Endothelial cell of umbilical vein (primary cell): ENCODE data around the gene ZNF48. TPM values are rescaled to one million over a fixed set of nuclear protein-coding genes. Genes with fewer than 3 reads are reported as not detected.

ENCODE experiments used
- Bru-seq: library from RNA; stranded (reverse); fragments of 400-500 nt; gene quantifications from one replicate; lab custom pipeline; 2021; lab: Mats Ljungman, UMichigan
- BruChase-seq, 2 experiments: library from RNA; stranded (reverse); fragments of 400-500 nt; gene quantifications; one replicate each; lab custom pipeline; 2021; lab: Mats Ljungman, UMichigan
- BruUV-seq: library from RNA; stranded (reverse); fragments of 400-500 nt; replicated peaks from 2 replicates; lab custom pipeline; 2021; lab: Mats Ljungman, UMichigan
- CTCF ChIA-PET: fragments of 300-600, 350-600 bp; sonication (Branson Sonifier 250); formaldehyde crosslinking; loops from one replicate; lab custom pipeline; 2021; ENCODE audit warnings: antibody characterized with exemption, inconsistent platforms; lab: Charles Lee
- POLR2A ChIA-PET: fragments of 300-600, 350-600 bp; sonication (Branson Sonifier 250); formaldehyde crosslinking; loops from one replicate; lab custom pipeline; 2021; ENCODE audit warnings: antibody characterized with exemption, inconsistent platforms; lab: Charles Lee
- DNase-seq: peaks from one replicate; pipeline ENCODE4 v3.0.0-alpha.2; 2011; ENCODE audit warnings: low read depth, low spot score
- FAIRE-seq: peaks from 2 replicates; lab custom pipeline; 2011; peaks lifted over from hg19 to GRCh38; lab: Jason Lieb, UNC
- H2AFZ ChIP-seq: 2 replicates; pipeline ENCODE4 v1.6.0; 2012; ENCODE audit warnings: low read depth, low read length, control low read depth, inconsistent platforms
- H3K27ac ChIP-seq: 2 replicates; pipeline ENCODE4 v1.5.1; 2011; ENCODE audit warnings: low read depth, mild to moderate bottlenecking, control low read depth, low read length, moderate library complexity; ENCODE audit not compliant: insufficient read depth
- H3K27me3 ChIP-seq, 2 experiments: 2 replicates each; pipeline versions ENCODE4 v1.6.0 to v1.6.1; 2011; ENCODE audit warnings: low read length in 2 of 2, mixed read lengths in 1 of 2; ENCODE audit not compliant: control insufficient read depth in 2 of 2, insufficient read depth in 2 of 2
- H3K36me3 ChIP-seq, 2 experiments: 2 replicates in 1 of 2; 3 replicates in 1 of 2; pipeline ENCODE4 v1.5.1; 2011; ENCODE audit warnings: low read length in 2 of 2, mild to moderate bottlenecking in 1 of 2, moderate library complexity in 1 of 2; ENCODE audit not compliant: control insufficient read depth in 2 of 2, insufficient read depth in 2 of 2; ENCODE audit errors: extremely low read depth in 1 of 2
- H3K4me1 ChIP-seq: 3 replicates; pipeline ENCODE4 v1.5.1; 2011; ENCODE audit warnings: mild to moderate bottlenecking, low read length; ENCODE audit not compliant: control insufficient read depth, insufficient read depth; ENCODE audit errors: extremely low read depth
- H3K4me2 ChIP-seq: 2 replicates; pipeline ENCODE4 v1.6.1; 2011; ENCODE audit warnings: low read length, control low read depth, mixed read lengths; ENCODE audit not compliant: insufficient read depth
- H3K4me3 ChIP-seq, 3 experiments: fragments of 200-600 bp in 1 of 3; sonication (generic), shearing (Covaris generic) in 1 of 3; replicated peaks in 1 of 3; 2 replicates each; pipeline ENCODE4 v1.5.1; 2011 to 2016; ENCODE audit warnings: control low read depth in 3 of 3, low read length in 3 of 3, mild to moderate bottlenecking in 2 of 3, inconsistent platforms in 1 of 3, low read depth in 1 of 3, moderate library complexity in 1 of 3; ENCODE audit not compliant: insufficient read depth in 1 of 3
- H3K79me2 ChIP-seq: 2 replicates; pipeline ENCODE4 v1.6.0; 2012; ENCODE audit warnings: low read length, inconsistent platforms; ENCODE audit not compliant: control insufficient read depth, insufficient read depth
- H3K9ac ChIP-seq: replicated peaks from 2 replicates; pipeline ENCODE3; 2011; ENCODE audit warnings: low read length, control low read depth; ENCODE audit not compliant: insufficient read depth; ENCODE audit errors: extremely low read depth
- H3K9me1 ChIP-seq: replicated peaks from 3 replicates; pipeline ENCODE4 v1.6.0; 2011; ENCODE audit warnings: mild to moderate bottlenecking, low read length; ENCODE audit not compliant: control insufficient read depth, insufficient read depth; ENCODE audit errors: extremely low read depth
- H3K9me3 ChIP-seq: replicated peaks from 2 replicates; pipeline ENCODE4 v1.5.1; 2012; ENCODE audit warnings: low read length, inconsistent platforms; ENCODE audit not compliant: control insufficient read depth, insufficient read depth
- H4K20me1 ChIP-seq: replicated peaks from 2 replicates; pipeline ENCODE3; 2011; ENCODE audit warnings: mild to moderate bottlenecking, low read length; ENCODE audit not compliant: control insufficient read depth, insufficient read depth; ENCODE audit errors: extremely low read depth
- CTCF ChIP-seq, 2 donors: IDR thresholded peaks; 1 replicate in 1 of 2; 2 replicates in 1 of 2; pipeline ENCODE4 v1.5.1; 2011; ENCODE audit warnings: low read length in 2 of 2, mild to moderate bottlenecking in 2 of 2, moderate library complexity in 2 of 2, control low read depth in 1 of 2, inconsistent platforms in 1 of 2, low read depth in 1 of 2; ENCODE audit not compliant: insufficient read depth in 1 of 2; ENCODE audit errors: extremely low read depth in 1 of 2
- EZH2 ChIP-seq: IDR thresholded peaks from 2 replicates; pipeline ENCODE4 v1.6.1; 2012; ENCODE audit warnings: borderline replicate concordance, low read depth, mild to moderate bottlenecking, moderate library complexity, low read length, inconsistent platforms; ENCODE audit not compliant: severe bottlenecking
- FOS ChIP-seq: IDR thresholded peaks from 2 replicates; pipeline ENCODE4 v1.6.1; 2011; ENCODE audit warnings: mild to moderate bottlenecking, low read length, moderate library complexity, borderline replicate concordance; ENCODE audit not compliant: insufficient read depth
- GATA2 ChIP-seq: IDR thresholded peaks from 2 replicates; pipeline ENCODE4 v1.7.0; 2011; ENCODE audit warnings: low read depth, mild to moderate bottlenecking, moderate library complexity, mixed read lengths, low read length; ENCODE audit not compliant: insufficient read length, insufficient read depth
- JUN ChIP-seq: IDR thresholded peaks from 2 replicates; pipeline ENCODE4 v1.6.1; 2011; ENCODE audit warnings: borderline replicate concordance, low read depth; ENCODE audit not compliant: insufficient read length, insufficient read depth
- MAX ChIP-seq: IDR thresholded peaks from 2 replicates; pipeline ENCODE4 v1.6.1; 2011; ENCODE audit not compliant: insufficient read depth, insufficient read length
- MYC ChIP-seq: IDR thresholded peaks from one replicate; pipeline ENCODE4 v1.6.1; 2011; ENCODE audit warnings: mild to moderate bottlenecking, low read depth, low read length
- POLR2A ChIP-seq: IDR thresholded peaks from 2 replicates; pipeline ENCODE4 v1.6.1; 2012; ENCODE audit warnings: low read depth, mild to moderate bottlenecking, control low read depth, low read length
- POLR2AphosphoS5 ChIP-seq: IDR thresholded peaks from 2 replicates; pipeline ENCODE4 v1.6.1; 2012; ENCODE audit warnings: low read depth, mild to moderate bottlenecking, control low read depth, low read length, moderate library complexity; ENCODE audit not compliant: insufficient read depth
- dilution Hi-C: fragments of 300-500 bp; cut with MboI; formaldehyde crosslinking; loops from one replicate; pipeline ENCODE4 v1.15.0; 2019; ENCODE audit warnings: low sequenced_read_pairs; ENCODE audit not compliant: extremely low pct_ligation_motif_present
- intact Hi-C: fragments of 100-400 bp; cut with micrococcal nuclease; formaldehyde crosslinking; loops from one replicate; pipeline ENCODE4 v1.10.0; 2022
- long read RNA-seq: library from polyadenylated mRNA; stranded (forward); transcript quantifications from one replicate; pipeline ENCODE4 v2.0.0, GENCODE V29; 2021
- polyA minus RNA-seq, 3 experiments: library from RNA; depleted of rRNA, polyadenylated mRNA; stranded (reverse); fragments of >200 nt; gene quantifications; 1 replicate in 1 of 3; 2 replicates in 2 of 3; pipeline ENCODE4 v1.2.3, GENCODE V29; 2011
- polyA plus RNA-seq, 4 experiments: library from polyadenylated mRNA; depleted of rRNA in 3 of 4; stranded (reverse) in 3 of 4; unstranded in 1 of 4; fragments of >200 nt; gene quantifications; 2 replicates each; pipeline versions ENCODE4 v1.2.1 to v1.2.3, GENCODE V29; 2011 to 2012; ENCODE audit warnings: missing spikeins in 1 of 4
- total RNA-seq: library from RNA; stranded (reverse); gene quantifications from 2 replicates; pipeline ENCODE4 v1.2.3, GENCODE V29; 2021

Gene ZNF48
- total RNA-seq (15.1 and 15.3 TPM in 2 replicates), polyA plus RNA-seq (16.1 TPM in 2 replicates), polyA minus RNA-seq (12.2 and 17.4 TPM in 2 replicates), Bru-seq, nascent RNA (percentile 44 among the genes with signal in this experiment), BruChase-seq, experiment 1, labeled RNA remaining after a 6-hour chase (percentile 48 among the genes with signal in this experiment), BruChase-seq, experiment 2, labeled RNA remaining after a 2-hour chase (percentile 50 among the genes with signal in this experiment)
- polyA plus RNA-seq (2011; cell fraction: cytosol; rRNA removed) = 9.7 and 11.3 TPM in 2 replicates
- 11.7 and 11.8 TPM in 2 replicates for polyA plus RNA-seq (2011; cell fraction: nucleus; rRNA removed)
- polyA plus RNA-seq (2012) = 9.6 and 13.4 TPM in 2 replicates
- polyA minus RNA-seq (2011; cell fraction: cytosol; rRNA and poly(A)+ RNA removed) = 6.8 TPM
- polyA minus RNA-seq (2011; cell fraction: nucleus; rRNA and poly(A)+ RNA removed) = 6.3 and 11.1 TPM in 2 replicates
- long read RNA-seq, partial matches to known transcripts = 0 of 9 reads
- long read RNA-seq, other reads (novel, unspliced or antisense) = 7 of 9 reads

GRCh38 chr16:30395155-30395991 is at the start of gene ZNF48:
TSS of gene ZNF48 (plus strand) at chr16:30395420. CDS start at chr16:30395795, 375 bp downstream.
- Histone ChIP-seq H4K20me1 (no peaks in the 10 kb centered on the region), H3K9ac (peak within 1 kb of the TSS; percentile 72), H3K9me1 (no peaks in the 10 kb centered on the region), H3K4me1 (peaks cover 21% of the 10 kb centered on the region), H3K9me3 (no peaks in the 10 kb centered on the region), H3K4me2 (peak within 1 kb of the TSS; percentile 94), H3K27ac (peak within 1 kb of the TSS; percentile 66), H3K36me3 (peaks cover 0 to 19% of the 10 kb centered on the region in 2 experiments), H3K27me3 (no peaks in the 10 kb centered on the region), H3K79me2 (peaks cover 9% of the 10 kb centered on the region), H2AFZ (peak within 1 kb of the TSS; percentile 91), H3K4me3 (peak within 1 kb of the TSS; percentile 46 to 85 (median 81))
- DNase-seq (peak; percentile 89), FAIRE-seq (peak; percentile 73)
- intact Hi-C loops = loop anchor here (1.0 to 2.0 kb wide), 2 partner anchors 13 to 17 kb away; no protein-coding TSS in a partner anchor
- ChIA-PET POLR2A (interaction anchor here (0.6 to 2.4 kb wide), 7 partner anchors 9 to 419 kb away, joined by 3 to 8 read pairs (median 5); partner anchors contain the start of genes TBC1D10B and ZNF771), CTCF (interaction anchor here (0.7 to 3.3 kb wide), 14 partner anchors 12 to 330 kb away, joined by 3 to 62 read pairs (median 6); partner anchors contain the start of genes ALDOA, CD2BP2, DCTPP1 and TBC1D10B)
- no TSS peak for BruUV-seq
- dilution Hi-C loops = no loop called here
- TF ChIP-seq MAX = peak; percentile 37
- peak; percentile 72 for TF ChIP-seq MYC
- TF ChIP-seq CTCF (IDR thresholded peaks at IDR 0.05; ENCODE audit: extremely low read depth in 1 of 2, insufficient read depth in 1 of 2, low read depth in 1 of 2, low read length in 2 of 2) = peak; percentile 23 to 36
- TF ChIP-seq JUN = no peak
- peak; percentile 74 for TF ChIP-seq POLR2AphosphoS5
- TF ChIP-seq POLR2A = peak; percentile 17
- no peak for TF ChIP-seq EZH2
- TF ChIP-seq FOS = no peak
- no peak for TF ChIP-seq GATA2
